Retina (tissue), 1 donor: ENCODE measurements around the gene ANKRD17.

Experiments used
- DNase-seq: peaks from one replicate; pipeline ENCODE4 v3.0.0-alpha.2; 2016

ANKRD17 gene

GRCh38 chr4:73197220-73197619 lies 61.4 kb downstream of the ANKRD17 start:
- no peak for DNase-seq

- no peak for DNase-seq
Observed at GRCh38 chr4:73194064-73194463, 64.5 kb downstream of the ANKRD17 start.

GRCh38 chr4:73193659-73194058 lies 64.9 kb downstream of the ANKRD17 start:
- no peak for DNase-seq

GRCh38 chr4:73193155-73193554 lies 65.4 kb downstream of the ANKRD17 start:
- DNase-seq = no peak

GRCh38 chr4:73189274-73189810 lies 69.3 kb downstream of the ANKRD17 start:
- no peak for DNase-seq

- DNase-seq = no peak
Observed at GRCh38 chr4:73187325-73187724, 71.3 kb downstream of the ANKRD17 start.

GRCh38 chr4:73185903-73186302 lies 72.7 kb downstream of the ANKRD17 start:
- no peak for DNase-seq

GRCh38 chr4:73181231-73181630 lies 77.4 kb downstream of the ANKRD17 start:
- no peak for DNase-seq

- DNase-seq = no peak
Observed at GRCh38 chr4:73178389-73178788, 80.2 kb downstream of the ANKRD17 start.

GRCh38 chr4:73172161-73172560 lies 86.4 kb downstream of the ANKRD17 start:
- no peak for DNase-seq

GRCh38 chr4:73170518-73171198 lies 87.9 kb downstream of the ANKRD17 start:
- no peak for DNase-seq

- DNase-seq = no peak
Observed at GRCh38 chr4:73166212-73166611, 92.4 kb downstream of the ANKRD17 start.

- no peak for DNase-seq
Observed at GRCh38 chr4:73161527-73162185, 96.9 kb downstream of the ANKRD17 start.

GRCh38 chr4:73156394-73156793 lies 102.2 kb downstream of the ANKRD17 start:
- no peak for DNase-seq

- DNase-seq = no peak
Observed at GRCh38 chr4:73152893-73153292, 105.7 kb downstream of the ANKRD17 start.

- DNase-seq = no peak
Observed at GRCh38 chr4:73142995-73143547, 115.5 kb downstream of the ANKRD17 start.

GRCh38 chr4:73139991-73140390 lies 118.6 kb downstream of the ANKRD17 start:
- DNase-seq = peak; percentile 7

- peak; percentile 3 for DNase-seq
Observed at GRCh38 chr4:73139245-73139644, 119.4 kb downstream of the ANKRD17 start.

- no peak for DNase-seq
Observed at GRCh38 chr4:73137121-73137520, 121.5 kb downstream of the ANKRD17 start.

- no peak for DNase-seq
Observed at GRCh38 chr4:73133784-73134183, 124.8 kb downstream of the ANKRD17 start.

GRCh38 chr4:73131281-73131680 lies 127.3 kb downstream of the ANKRD17 start:
- no peak for DNase-seq

GRCh38 chr4:73129319-73129718 lies 129.3 kb downstream of the ANKRD17 start:
- no peak for DNase-seq

- no peak for DNase-seq
Observed at GRCh38 chr4:73127839-73128453, 130.7 kb downstream of the ANKRD17 start.

- no peak for DNase-seq
Observed at GRCh38 chr4:73109493-73109892, 149.1 kb downstream of the ANKRD17 start.
